Left renal pelvis (tissue), 4 donors: ENCODE results near the gene TTC31. TPM values are rescaled to one million over a fixed set of nuclear protein-coding genes. Genes with fewer than 3 reads are reported as not detected.

Experiments
- DNase-seq, 4 donors: peaks; one replicate each; pipeline ENCODE4 v3.0.0-alpha.2; 2013; ENCODE audit warnings: low read depth in 4 of 4, low spot score in 3 of 4
- polyA plus RNA-seq, 4 donors: library from polyadenylated mRNA; unstranded; fragments of 120-200 nt; gene quantifications; one replicate each; pipeline ENCODE4 v1.2.1, GENCODE V29; 2013; ENCODE audit not compliant: insufficient read length in 4 of 4

TTC31 gene
- polyA plus RNA-seq, 4 donors = 24.5 to 40.3 (median 29.3) TPM

DNA sequence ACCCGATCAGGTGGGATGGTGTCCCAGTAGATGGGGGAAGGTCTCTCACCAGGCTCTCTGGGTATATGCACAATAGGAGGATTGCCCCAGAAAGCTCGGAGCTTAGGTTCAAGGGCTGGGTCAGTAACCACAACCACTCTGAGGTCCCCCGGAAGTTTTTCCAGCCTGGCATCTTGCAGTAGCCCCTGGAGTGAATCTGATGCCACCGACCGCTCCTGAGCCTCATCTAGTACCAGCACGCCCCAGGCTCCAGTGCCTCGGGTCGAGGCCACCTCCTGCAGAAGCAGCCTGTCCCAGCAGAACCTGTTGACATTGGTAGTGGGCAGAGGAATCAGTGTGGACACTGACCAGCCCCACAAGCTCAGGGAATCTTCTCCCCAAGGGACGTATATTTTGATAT, 41.1 kb downstream of the TTC31 start:
- no peak for DNase-seq

DNA sequence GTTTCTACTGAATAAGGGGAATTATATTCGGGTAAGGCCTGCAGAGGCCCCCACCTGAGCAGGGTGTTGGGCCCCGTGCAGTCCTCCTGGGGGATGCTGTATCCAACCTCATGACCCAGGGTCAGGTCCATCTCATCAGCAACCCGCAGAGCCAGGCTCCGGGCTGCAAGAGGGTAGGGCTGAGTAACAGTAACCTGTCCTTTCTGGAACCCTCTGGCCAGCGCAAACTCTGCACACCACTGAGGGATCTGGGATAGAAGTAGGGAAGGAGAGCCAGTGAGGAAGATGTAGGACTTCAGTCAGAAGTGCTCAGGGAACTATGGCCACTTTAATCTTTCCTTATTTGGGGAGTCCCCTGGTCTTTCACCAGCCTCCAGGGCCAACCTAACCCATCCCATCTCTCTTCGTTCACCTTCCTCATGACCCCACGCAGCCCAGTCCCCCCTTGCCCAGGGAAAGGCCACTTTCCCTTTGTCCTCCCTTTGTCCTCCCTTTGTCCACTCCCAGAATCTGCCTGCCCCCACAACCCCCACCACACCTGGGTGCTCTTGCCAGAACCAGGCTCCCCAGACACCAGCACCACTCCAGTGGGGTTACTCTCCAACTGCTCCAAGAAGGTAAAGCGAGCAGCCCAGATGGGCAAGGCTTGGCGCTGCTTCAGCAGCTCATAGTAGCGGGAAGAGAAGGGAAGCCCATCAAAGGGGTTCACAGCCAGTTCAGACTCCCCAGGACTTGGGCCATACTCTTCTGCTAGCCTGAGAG, 42.3 kb downstream of the TTC31 start:
- DNase-seq = no peak

DNA sequence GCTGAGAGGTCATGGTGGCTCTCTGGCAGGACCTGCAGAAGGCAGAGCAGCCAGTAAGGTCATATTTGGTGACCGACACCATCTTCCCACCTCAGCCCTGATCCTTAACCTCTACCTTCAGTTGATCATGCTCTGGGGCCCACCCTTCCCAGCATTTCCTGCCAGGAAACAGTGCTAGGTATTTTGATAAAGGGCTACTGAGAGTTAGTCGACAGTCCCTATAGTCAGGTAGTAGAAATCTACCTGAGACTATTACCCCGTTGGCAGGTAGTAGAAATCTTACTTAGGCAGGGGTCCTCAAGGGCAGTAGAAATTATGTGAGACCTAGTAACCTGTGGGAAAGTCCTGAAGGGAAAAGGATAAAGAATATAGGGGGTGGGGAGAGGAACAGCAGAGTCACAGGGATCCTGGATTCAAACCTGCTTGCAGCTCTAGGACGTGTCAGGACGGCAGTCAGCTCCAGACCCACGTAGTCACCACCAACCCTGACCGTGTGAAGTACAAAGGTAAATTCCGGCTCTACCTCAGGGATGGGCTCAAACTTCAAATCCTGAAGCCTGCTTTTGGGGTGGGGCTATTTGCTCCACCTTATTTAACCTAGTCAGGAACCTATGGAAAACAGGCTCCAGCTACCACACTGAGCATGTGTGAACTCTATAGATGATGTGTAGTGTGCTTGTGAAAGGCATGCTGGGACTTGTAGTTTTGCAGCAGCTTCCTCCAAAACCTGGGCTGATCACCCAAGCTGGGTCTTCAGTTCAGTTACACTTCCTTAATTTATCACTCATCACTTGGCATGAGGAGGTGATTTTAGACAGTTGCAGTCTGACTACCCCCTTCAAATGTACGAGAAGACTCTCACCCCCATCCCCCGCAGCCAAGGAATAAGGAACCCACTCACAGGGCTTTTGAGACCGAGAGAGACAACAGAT, 43.1 kb downstream of the TTC31 start, which contains the start of gene DQX1:
Gene DQX1, minus strand, starts transcription at position 515 of the 932 bp plus-strand sequence. Its CDS starts 502 bp downstream, at position 13.
- no peak for DNase-seq

DNA sequence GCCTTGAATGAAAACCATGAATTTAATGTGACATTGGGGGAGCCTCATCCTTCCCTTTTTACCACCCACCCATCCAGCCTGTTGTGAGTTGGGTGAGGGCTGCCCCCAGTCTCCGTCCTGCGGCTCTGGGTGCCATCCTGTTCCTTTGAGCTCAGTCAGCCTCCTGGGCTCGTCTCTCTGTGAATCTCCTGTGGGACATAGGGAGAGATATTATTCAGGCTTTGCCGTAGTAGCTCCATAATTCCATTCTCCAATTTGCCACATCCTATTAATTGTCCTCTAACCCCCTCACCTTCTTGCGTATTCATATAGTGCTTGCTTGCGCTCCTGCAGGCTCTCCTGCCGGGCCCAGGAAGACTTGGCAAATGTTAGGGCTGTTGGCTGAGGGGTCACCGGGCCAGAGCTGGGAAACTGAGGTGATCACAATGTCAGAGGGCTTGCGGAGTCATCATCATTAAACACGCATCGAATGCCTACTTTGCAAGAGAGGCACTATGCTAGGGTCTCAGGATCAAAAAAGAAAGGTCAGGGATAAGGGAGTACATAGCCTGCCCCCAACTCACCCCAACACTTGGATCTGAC, 43.9 kb downstream of the TTC31 start:
- DNase-seq = no peak

DNA sequence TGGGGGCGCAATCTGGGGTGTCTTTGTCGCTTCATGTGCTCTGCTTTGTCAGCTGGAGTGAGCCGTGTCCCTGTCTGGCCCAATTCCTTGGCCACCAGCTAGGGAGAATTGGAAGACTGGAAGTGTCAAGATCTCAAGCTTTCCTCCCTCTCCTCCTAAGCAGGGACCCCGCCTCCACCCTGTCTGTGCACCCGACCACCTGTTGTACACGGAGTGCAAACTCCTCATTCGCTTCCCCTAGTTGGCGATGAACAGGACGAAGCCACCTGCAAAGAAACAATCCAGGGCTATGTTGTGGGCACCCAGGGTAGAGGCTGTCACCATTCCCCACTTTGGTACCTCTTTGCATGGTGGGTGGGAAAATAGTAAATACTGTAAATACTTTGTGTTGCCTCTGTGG, 44.9 kb downstream of the TTC31 start:
- no peak for DNase-seq

DNA sequence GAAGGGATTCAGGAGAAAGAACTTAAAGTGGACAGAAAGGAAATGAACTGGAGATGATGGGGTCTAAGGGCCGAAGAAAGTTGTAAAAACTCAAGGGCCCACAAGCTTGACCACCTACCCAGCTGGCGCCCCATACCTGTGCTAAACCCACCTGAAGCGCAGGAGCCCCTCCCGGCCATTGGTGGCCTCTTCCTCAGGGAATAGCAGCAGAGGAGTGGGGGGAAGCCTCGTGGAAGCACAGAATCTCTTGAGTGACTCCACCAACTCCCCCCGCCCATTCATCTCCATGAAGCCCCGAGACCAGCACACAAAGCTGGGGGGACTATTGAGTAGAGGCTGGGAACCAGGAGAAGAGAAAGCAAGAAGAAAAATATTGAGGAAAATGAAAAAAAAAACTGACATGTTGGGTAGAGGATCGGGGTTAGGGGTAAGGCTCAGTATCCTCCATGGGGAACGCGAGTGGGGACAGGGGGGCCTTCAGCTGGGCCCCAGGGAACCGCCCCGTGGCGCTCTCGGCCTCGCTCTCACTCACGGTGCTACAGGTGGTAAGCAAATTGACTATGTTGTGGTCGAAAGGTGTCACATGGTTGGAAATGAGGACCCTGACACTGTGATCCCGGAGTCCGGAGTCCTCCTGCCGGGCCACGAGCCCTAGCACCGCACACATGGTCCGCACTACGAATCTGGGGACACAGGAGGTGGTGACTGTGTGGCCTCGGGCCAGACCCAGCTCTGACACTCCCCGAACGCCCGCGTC, 45.9 kb downstream of the TTC31 start:
- no peak for DNase-seq

DNA sequence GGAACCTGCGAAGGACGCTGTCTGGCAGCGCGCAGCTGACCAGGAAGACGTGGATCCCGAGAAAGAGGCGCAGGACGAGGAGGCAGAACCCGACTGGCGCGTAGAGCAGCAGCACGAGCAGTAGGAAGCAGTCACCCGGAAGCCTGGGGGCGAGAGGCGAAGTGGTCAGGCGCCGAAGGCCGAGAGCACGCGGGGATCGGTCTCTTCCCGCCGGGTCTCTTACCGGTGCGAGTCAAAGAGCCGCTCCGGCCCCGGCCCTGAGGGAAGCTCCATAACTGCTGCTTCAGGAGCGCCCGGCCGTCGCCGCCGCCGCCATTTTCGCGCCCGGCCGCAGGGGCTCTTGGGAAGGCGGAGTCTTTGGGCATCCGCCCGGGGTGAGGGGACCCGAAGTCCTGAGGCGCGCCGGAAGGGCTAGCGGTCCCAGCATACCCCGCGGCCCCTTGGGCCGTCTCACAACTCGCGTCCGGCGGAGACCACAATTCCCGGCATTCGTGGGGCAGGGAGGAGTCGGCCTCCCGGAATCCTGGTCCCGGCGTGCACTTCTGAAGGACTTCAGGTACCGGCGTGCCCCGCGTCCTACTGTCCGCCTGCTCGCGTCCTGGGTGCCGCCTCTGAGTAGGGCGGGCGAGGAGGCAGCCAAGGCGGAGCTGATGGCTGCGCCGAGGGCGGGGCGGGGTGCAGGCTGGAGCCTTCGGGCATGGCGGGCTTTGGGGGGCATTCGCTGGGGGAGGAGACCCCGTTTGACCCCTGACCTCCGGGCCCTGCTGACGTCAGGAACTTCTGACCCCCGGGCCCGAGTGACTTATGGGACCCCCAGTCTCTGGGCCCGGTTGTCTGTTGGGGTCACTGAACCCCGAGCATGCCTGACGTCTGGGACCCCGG, 46.7 kb downstream of the TTC31 start, which contains the start of the genes AUP1 and HTRA2:
Gene AUP1, minus strand, starts transcription at position 350 of the 882 bp plus-strand sequence. Its CDS starts 77 bp downstream, at position 273.
Gene HTRA2, plus strand, starts transcription at position 577 of the 882 bp plus-strand sequence. Its CDS starts 74 bp downstream, at position 651.
- peak; percentile 95 to 98 (median 98) for DNase-seq

DNA sequence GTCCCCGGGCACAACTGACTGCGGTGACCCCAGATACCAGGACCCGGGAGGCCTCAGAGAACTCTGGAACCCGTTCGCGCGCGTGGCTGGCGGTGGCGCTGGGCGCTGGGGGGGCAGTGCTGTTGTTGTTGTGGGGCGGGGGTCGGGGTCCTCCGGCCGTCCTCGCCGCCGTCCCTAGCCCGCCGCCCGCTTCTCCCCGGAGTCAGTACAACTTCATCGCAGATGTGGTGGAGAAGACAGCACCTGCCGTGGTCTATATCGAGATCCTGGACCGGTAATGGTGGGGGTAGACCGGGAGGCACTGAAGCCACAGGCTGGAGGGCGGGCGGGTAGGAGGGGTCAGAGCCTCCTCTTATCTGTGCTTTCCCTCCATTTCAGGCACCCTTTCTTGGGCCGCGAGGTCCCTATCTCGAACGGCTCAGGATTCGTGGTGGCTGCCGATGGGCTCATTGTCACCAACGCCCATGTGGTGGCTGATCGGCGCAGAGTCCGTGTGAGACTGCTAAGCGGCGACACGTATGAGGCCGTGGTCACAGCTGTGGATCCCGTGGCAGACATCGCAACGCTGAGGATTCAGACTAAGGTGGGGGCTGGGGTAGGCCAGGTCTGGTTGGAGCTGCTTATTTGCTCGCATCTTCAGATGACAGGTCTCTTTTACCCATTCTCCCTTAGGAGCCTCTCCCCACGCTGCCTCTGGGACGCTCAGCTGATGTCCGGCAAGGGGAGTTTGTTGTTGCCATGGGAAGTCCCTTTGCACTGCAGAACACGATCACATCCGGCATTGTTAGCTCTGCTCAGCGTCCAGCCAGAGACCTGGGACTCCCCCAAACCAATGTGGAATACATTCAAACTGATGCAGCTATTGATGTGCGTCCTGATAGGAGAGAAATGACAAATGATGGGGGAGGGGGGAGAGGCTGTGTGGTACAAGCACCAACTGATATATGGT, 47.6 kb downstream of the TTC31 start:
- DNase-seq = no peak

DNA sequence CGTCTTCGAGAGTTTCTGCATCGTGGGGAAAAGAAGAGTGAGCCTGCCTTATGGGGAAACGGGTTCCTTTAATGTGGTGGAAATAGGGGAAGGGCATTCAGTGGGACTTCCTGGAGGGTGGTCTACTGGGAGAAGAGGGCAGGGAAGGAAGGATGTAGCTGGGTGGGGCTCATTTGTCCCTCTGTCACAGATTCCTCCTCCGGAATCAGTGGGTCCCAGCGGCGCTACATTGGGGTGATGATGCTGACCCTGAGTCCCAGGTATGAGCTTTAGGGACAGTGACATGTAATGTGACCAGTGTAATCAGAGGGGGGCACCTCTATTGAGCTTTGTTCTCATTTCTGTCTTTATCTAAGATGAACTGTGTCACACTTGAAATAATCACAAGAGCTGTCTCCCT, 48.8 kb downstream of the TTC31 start:
- no peak for DNase-seq

DNA sequence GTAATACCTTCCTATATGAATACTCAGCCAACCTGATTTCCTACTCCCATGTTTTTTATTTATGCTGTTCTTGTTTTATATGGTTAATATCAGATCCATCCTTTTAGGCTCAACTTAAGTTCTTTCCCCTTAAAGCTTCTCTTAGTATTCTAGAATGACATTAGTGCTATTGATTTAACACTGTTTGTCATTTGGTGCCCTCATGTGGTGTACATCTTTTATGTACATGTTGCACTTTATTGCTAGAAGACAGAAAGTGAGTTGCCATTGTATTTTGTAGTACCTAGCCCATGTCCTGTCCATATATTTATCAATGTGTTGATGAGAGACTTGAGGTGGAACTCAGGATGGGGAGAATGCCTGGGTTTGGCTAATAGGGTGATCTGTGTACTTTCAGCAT, 49.3 kb downstream of the TTC31 start:
- no peak for DNase-seq

DNA sequence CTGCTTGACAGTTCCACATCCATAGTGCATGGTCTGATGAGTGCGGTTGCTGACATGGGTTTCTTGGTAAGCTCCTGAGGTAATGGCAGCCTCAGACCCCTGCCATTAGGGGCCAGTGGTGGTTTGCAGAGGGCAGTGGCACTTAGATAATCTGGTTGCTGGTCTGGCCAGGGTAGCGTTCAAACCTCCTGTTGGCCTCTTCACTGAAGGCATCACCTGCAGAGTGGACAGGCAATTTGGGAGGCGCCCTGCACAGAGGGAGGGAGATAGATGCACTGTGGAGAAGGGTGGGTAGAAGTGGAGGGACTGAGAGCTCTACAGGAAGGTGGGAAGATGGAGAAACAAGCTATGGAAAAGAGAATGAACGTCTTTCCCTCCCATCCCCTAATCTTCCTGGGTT, 50.6 kb downstream of the TTC31 start:
- DNase-seq = no peak

DNA sequence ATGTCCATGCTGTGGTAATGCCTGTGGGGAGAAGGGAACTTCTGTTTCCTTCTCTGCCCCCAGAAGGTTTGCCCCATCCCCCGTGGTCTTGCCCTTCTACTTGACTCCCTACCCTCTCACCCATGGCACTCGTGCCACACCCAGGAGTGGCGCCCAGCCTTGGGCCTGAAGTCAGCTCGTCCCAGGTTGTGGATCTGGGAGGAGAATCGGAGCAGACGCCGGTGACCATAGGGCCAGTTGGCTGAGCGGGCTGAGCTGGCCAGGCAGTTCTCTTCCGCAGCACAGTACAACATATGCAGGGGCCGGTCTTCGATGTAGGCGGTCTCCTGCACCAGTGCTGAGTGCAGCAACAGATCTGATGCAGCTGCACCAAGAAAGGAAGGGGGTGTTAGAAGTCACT, 51.5 kb downstream of the TTC31 start:
- no peak for DNase-seq

DNA sequence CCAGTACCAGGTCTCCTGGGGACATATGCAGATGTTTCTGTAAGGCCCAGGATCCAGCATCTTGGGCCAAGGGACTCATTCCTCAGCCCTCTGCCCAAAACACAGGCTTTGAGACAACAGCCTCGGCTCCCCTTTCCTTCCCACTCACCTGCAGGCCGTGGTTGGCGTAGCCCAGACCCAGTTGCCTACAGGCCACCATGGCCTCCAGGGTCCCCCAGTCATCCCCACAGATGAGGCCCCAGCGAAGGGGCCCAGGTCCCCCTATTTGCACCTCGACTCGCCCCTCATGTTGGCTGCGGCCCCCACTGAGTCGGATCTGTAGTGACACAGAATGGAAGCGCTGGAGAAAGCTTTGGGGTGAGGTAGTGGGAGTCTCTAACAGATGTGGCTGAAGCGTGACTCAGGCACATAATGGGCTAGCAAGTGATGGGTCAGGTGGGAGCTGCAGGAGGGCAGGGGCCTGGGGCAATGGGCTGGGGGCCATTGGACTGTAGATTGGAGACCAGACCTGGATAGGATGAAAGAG, 52.6 kb downstream of the TTC31 start:
- DNase-seq = no peak

DNA sequence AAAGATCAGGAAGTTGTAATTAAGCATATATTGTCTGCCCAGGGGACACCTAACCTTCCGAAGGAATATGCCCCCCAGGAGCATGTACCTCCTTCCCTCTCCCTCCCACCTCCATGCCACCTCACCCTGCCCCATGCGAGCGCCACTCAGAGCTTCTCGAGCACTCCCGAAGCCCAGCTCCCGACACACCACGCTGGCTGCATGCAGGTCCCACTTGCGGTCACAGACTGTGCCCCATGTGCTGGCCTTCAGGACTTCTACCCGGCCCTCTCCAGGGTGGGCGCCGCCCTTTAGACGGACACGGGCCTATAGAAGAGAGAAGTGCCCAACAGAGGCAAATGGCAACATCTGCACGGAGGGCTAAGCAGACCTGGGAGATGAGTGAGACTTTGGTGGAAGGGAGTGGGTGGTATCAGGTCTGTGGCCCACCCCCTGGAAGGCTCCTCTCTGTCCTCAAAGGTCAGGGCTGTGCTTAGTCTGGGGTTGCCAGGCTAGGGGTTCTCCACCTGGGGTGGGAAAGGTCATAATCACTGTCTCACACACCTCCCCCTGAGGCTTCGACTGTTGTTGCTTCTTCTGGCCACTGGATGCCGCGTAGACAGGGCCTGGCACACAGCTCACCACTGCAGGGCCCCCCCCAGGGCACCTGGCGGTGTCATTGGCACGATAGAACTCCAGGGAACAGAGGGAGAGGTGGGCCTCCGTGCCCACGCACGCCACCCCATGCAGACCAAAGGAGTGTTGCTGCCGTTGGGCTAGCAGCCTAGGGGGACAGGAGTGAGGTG, 53.5 kb downstream of the TTC31 start:
- DNase-seq = no peak

DNA sequence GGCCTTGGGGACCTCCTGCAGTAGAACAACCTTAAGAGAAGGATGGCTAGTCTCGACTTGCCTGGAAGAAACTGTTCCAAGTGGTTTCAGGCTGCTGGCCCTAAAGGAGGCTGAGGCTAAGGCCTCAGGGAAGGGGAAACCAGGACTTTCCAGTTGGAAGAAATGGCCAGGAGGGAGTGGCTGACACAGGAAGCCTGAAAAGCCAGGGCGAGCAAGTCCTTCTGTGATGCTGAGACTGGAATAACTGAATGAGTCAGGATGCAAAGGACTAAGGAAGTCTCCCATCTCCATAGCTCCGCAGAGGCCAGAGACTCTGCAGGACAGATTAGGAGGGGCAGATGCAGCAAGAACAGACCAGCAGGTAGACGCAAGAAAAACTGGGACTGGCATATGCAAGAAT, 54.3 kb downstream of the TTC31 start:
- DNase-seq = no peak

DNA sequence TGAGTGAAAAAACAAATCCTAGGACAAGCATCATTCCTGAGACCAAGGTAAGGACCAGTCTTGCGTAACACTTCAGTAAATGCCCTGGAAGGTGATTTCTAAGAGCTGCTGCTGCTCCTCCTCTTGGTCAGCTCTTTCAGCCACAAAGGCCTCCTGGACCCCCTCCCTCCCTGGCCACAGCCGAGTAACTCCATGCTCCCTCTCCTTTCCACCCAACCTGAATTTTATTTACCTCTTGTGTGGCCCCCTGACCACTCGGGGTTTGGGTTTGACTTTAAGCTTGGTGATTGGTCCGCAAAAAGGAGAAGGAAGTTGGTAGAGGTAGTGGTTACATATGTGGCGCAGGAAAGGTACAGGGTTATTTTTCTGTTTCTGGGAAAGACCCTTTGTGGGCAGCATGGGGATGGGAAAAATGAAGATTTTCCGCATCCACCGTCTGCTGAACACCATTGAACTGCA, 56.0 kb downstream of the TTC31 start:
- no peak for DNase-seq

DNA sequence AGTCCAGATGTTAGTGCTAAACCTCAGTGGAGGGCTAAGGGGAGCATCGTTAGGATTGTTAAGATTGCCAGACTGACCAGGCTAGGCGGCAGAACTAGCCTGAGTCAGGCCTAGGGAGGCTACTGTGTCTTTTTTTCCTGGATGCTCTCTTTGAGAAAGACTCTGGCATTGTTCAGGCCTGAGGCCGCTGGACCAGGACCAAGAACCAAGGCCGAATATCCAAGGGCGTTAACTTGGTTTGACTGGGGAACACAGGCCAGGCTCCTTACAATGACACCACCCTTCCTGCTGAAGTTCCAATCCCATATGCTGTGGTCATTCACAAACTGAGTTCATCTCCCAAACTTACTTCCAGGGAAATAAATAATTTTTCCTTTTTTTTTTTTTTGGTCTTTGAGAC, 57.4 kb downstream of the TTC31 start:
- DNase-seq = no peak
